HepG2 (cell line): ENCODE measurements around the gene TLNRD1. TPM values are rescaled to one million over a fixed set of nuclear protein-coding genes. Genes with fewer than 3 reads are reported as not detected.

Source experiments
- HMGXB4 ChIP-seq, 2 experiments: sonication (generic) in 1 of 2; formaldehyde crosslinking in 1 of 2; IDR thresholded peaks; 2 replicates each; pipeline versions ENCODE4 v1.4.0 to v1.6.1; 2018 to 2020; ENCODE audit warnings: missing genetic modification reagents in 2 of 2, borderline replicate concordance in 1 of 2, low read depth in 1 of 2, mild to moderate bottlenecking in 1 of 2, missing biosample characterization in 1 of 2
- HOXA3 ChIP-seq: sonication (generic); formaldehyde crosslinking; IDR thresholded peaks from 2 replicates; pipeline ENCODE4 v1.5.0; 2020; ENCODE audit warnings: missing genetic modification reagents
- NR1H2 ChIP-seq: sonication (generic); formaldehyde crosslinking; IDR thresholded peaks from 2 replicates; pipeline ENCODE4 v1.8.1; 2022; ENCODE audit warnings: low read depth, missing genetic modification reagents, borderline replicate concordance
- RNF2 ChIP-seq: fragments of 450-650 bp; conservative IDR thresholded peaks from 2 replicates; pipeline ENCODE4 v1.6.1; 2016; ENCODE audit warnings: low read depth
- SNAPC4 ChIP-seq: sonication (generic); formaldehyde crosslinking; IDR thresholded peaks from 2 replicates; pipeline ENCODE4 v1.4.0; 2020; ENCODE audit warnings: mild to moderate bottlenecking, missing genetic modification reagents
- ZBTB4 ChIP-seq: sonication (generic); formaldehyde crosslinking; IDR thresholded peaks from 2 replicates; pipeline ENCODE4 v1.4.0; 2020; ENCODE audit warnings: missing genetic modification reagents, mild to moderate bottlenecking, borderline replicate concordance
- ZNF407 ChIP-seq: sonication (generic); formaldehyde crosslinking; IDR thresholded peaks from one replicate; pipeline ENCODE4 v1.5.1; 2020; ENCODE audit warnings: mild to moderate bottlenecking, missing genetic modification reagents; ENCODE audit errors: not compliant biosample characterization
- polyA plus RNA-seq, 8 experiments: library from polyadenylated mRNA; depleted of rRNA in 3 of 8; stranded (reverse) in 7 of 8; unstranded in 1 of 8; fragments of >200 nt; fragmentation: Illumina TruSeq in 4 of 8; extraction: Trizol in 4 of 8; gene quantifications; 2 replicates each; pipeline versions ENCODE4 v1.2.1 to v1.2.3, GENCODE V29; 2011 to 2016; ENCODE audit warnings: low read depth in 4 of 8, missing spikeins in 1 of 8, mixed read lengths in 1 of 8; ENCODE audit not compliant: insufficient read depth in 1 of 8
- total RNA-seq, 5 experiments: library from RNA; depleted of rRNA; stranded (reverse); fragments of >200 nt; fragmentation: Illumina TruSeq; extraction: Trizol; gene quantifications; 2 replicates each; pipeline ENCODE4 v1.2.3, GENCODE V29; 2016; ENCODE audit warnings: low read depth in 1 of 5

TLNRD1 gene
- total and polyA plus RNA-seq, 2 of the 13 experiments (the other 11 are each of a cell fraction or from before 2014, with no cell fraction given), result 3.4 to 5.3 TPM

GRCh38 chr15:80953953-80954778 is 46.6 kb upstream of the TLNRD1 start (continued):
- no peak for TF ChIP-seq ZBTB4
- TF ChIP-seq RNF2, result no peak
- TF ChIP-seq HOXA3, result no peak
- TF ChIP-seq HMGXB4 (CRISPR knock-in tag; IDR thresholded peaks at IDR 0.05; ENCODE audit: borderline replicate concordance in 1 of 2, low read depth in 1 of 2), result no peak
- no peak for TF ChIP-seq SNAPC4 (CRISPR knock-in tag)
- TF ChIP-seq NR1H2, result no peak
- TF ChIP-seq ZNF407 (CRISPR knock-in tag), result no peak
